SK-N-SH (cell line): ENCODE results near the gene KYNU. TPM values are rescaled to one million over a fixed set of nuclear protein-coding genes. Genes with fewer than 3 reads are reported as not detected.

Source experiments
- CTCF ChIA-PET: fragments of 300-600, 350-600 bp; formaldehyde crosslinking; extraction: SDS; loops from one replicate; lab custom pipeline; 2021; lab: Yijun Ruan, JAX
- POLR2A ChIA-PET: fragments of 350-600 bp; sonication (Branson Sonifier 250); formaldehyde crosslinking; extraction: SDS; loops from one replicate; lab custom pipeline; 2020; ENCODE audit warnings: antibody characterized with exemption, inconsistent platforms; lab: Yijun Ruan, JAX
- DNase-seq: peaks from one replicate; pipeline ENCODE4 v3.0.0; 2012
- H2AFZ ChIP-seq: fragments of 200-600 bp; sonication (generic); 2 replicates; pipeline ENCODE4 v1.8.1; 2016; ENCODE audit warnings: antibody characterized with exemption, mild to moderate bottlenecking, low read depth
- H3F3A ChIP-seq: fragments of 200-600 bp; sonication (generic); replicated peaks from 2 replicates; pipeline ENCODE3; 2016; ENCODE audit warnings: antibody characterized with exemption, mild to moderate bottlenecking; ENCODE audit not compliant: insufficient read depth
- H3K27ac ChIP-seq, 2 experiments: fragments of 200-500 bp in 1 of 2; fragments of 200-600 bp in 1 of 2; sonication (Bioruptor generic) in 1 of 2; sonication (generic), shearing (Covaris generic) in 1 of 2; 2 replicates each; pipeline versions ENCODE4 v1.5.1 to v1.6.1; 2014 to 2016; ENCODE audit warnings: low read depth in 2 of 2, inconsistent platforms in 1 of 2, low read length in 1 of 2, mild to moderate bottlenecking in 1 of 2, mixed read lengths in 1 of 2
- H3K27me3 ChIP-seq: fragments of 200-600 bp; sonication (generic), shearing (Covaris generic); 2 replicates; pipeline ENCODE4 v1.6.1; 2016; ENCODE audit warnings: mixed run types; ENCODE audit not compliant: insufficient read depth
- H3K36me3 ChIP-seq, 2 experiments: fragments of 200-500 bp in 1 of 2; fragments of 200-600 bp in 1 of 2; sonication (Bioruptor generic) in 1 of 2; sonication (generic) in 1 of 2; replicated peaks in 1 of 2; 2 replicates each; pipeline versions ENCODE3 to v1.5.1; 2014 to 2016; ENCODE audit warnings: low read length in 1 of 2, mild to moderate bottlenecking in 1 of 2; ENCODE audit not compliant: insufficient read depth in 2 of 2, control insufficient read depth in 1 of 2
- H3K4me1 ChIP-seq, 2 experiments: fragments of 200-500 bp in 1 of 2; fragments of 200-600 bp in 1 of 2; sonication (Bioruptor generic) in 1 of 2; sonication (generic), shearing (Covaris generic) in 1 of 2; 2 replicates each; pipeline versions ENCODE4 v1.5.1 to v1.6.1; 2014 to 2016; ENCODE audit warnings: low read depth in 1 of 2, low read length in 1 of 2, mixed run types in 1 of 2; ENCODE audit not compliant: insufficient read depth in 2 of 2, control insufficient read depth in 1 of 2
- H3K4me2 ChIP-seq: fragments of 200-600 bp; sonication (generic), shearing (Covaris generic); 2 replicates; pipeline ENCODE4 v1.6.1; 2017; ENCODE audit warnings: mixed run types
- H3K4me3 ChIP-seq, 2 experiments: fragments of 200-500 bp in 1 of 2; fragments of 200-600 bp in 1 of 2; sonication (Bioruptor generic) in 1 of 2; sonication (generic), shearing (Covaris generic) in 1 of 2; 2 replicates each; pipeline versions ENCODE4 v1.5.1 to v1.8.1; 2014 to 2016; ENCODE audit warnings: low read depth in 2 of 2, inconsistent platforms in 1 of 2, low read length in 1 of 2, mild to moderate bottlenecking in 1 of 2, mixed read lengths in 1 of 2, moderate library complexity in 1 of 2
- H3K79me2 ChIP-seq: fragments of 200-600 bp; sonication (generic); 2 replicates; pipeline ENCODE4 v1.8.1; 2017; ENCODE audit warnings: mild to moderate bottlenecking; ENCODE audit not compliant: insufficient read depth
- H3K9ac ChIP-seq: fragments of 200-600 bp; sonication (generic); 2 replicates; pipeline ENCODE4 v1.6.1; 2017; ENCODE audit warnings: mixed run types
- H3K9me2 ChIP-seq: fragments of 200-600 bp; sonication (generic); 2 replicates; pipeline ENCODE4 v1.6.1; 2017; ENCODE audit warnings: mixed run types
- H3K9me3 ChIP-seq: fragments of 200-600 bp; sonication (generic); 2 replicates; pipeline ENCODE4 v1.6.1; 2017; ENCODE audit warnings: mixed run types, mild to moderate bottlenecking, moderate library complexity
- H4K20me1 ChIP-seq: fragments of 200-600 bp; sonication (generic); 2 replicates; pipeline ENCODE4 v1.6.1; 2017; ENCODE audit warnings: mild to moderate bottlenecking, mixed run types; ENCODE audit not compliant: insufficient read depth
- CHD2 ChIP-seq: fragments of 150-350 bp; IDR thresholded peaks from 2 replicates; pipeline ENCODE4 v1.6.1; 2018; ENCODE audit warnings: low read length; ENCODE audit not compliant: partially characterized antibody
- ELF1 ChIP-seq: IDR thresholded peaks from 2 replicates; pipeline ENCODE4 v1.4.0; 2012
- EZH2phosphoT487 ChIP-seq: fragments of 200-600 bp; sonication (generic); IDR thresholded peaks from 2 replicates; pipeline ENCODE4 v1.6.1; 2017; ENCODE audit warnings: low read depth, mixed run types, mild to moderate bottlenecking, antibody characterized with exemption, moderate library complexity, borderline replicate concordance
- FOSL2 ChIP-seq: IDR thresholded peaks from 2 replicates; pipeline ENCODE4 v1.4.0; 2012; ENCODE audit warnings: low read depth, mild to moderate bottlenecking, moderate library complexity, borderline replicate concordance
- FOXM1 ChIP-seq: IDR thresholded peaks from 2 replicates; pipeline ENCODE4 v1.4.0; 2012; ENCODE audit warnings: low read depth, mild to moderate bottlenecking
- GATA2 ChIP-seq: sonication (generic); formaldehyde crosslinking; IDR thresholded peaks from 2 replicates; pipeline ENCODE4 v1.5.0; 2020; ENCODE audit warnings: mild to moderate bottlenecking, missing genetic modification reagents
- IRF3 ChIP-seq: fragments of 150-350 bp; IDR thresholded peaks from 2 replicates; pipeline ENCODE4 v1.6.1; 2016; ENCODE audit warnings: mild to moderate bottlenecking, low read depth, low read length
- JUND ChIP-seq: IDR thresholded peaks from 2 replicates; pipeline ENCODE4 v1.4.0; 2012
- MEF2A ChIP-seq: IDR thresholded peaks from 2 replicates; pipeline ENCODE4 v1.4.0; 2012; ENCODE audit warnings: low read depth, borderline replicate concordance
- MXI1 ChIP-seq: IDR thresholded peaks from 2 replicates; pipeline ENCODE4 v1.6.1; 2012; ENCODE audit warnings: mild to moderate bottlenecking, low read depth, low read length, improper control_type of control experiment
- NFIC ChIP-seq: IDR thresholded peaks from 2 replicates; pipeline ENCODE4 v1.4.0; 2012; ENCODE audit warnings: borderline replicate concordance
- NRF1 ChIP-seq: IDR thresholded peaks from 2 replicates; pipeline ENCODE4 v1.6.1; 2012; ENCODE audit warnings: low read depth, mild to moderate bottlenecking, low read length
- POLR2AphosphoS5 ChIP-seq: IDR thresholded peaks from 2 replicates; pipeline ENCODE4 v1.6.1; 2012; ENCODE audit warnings: low read depth, low read length
- RCOR1 ChIP-seq: fragments of 150-350 bp; IDR thresholded peaks from 2 replicates; pipeline ENCODE4 v1.6.1; 2017; ENCODE audit warnings: antibody characterized with exemption, low read length
- REST ChIP-seq: IDR thresholded peaks from 2 replicates; pipeline ENCODE4 v1.6.1; 2012; ENCODE audit warnings: mild to moderate bottlenecking, low read depth, low read length, moderate library complexity
- TCF12 ChIP-seq: IDR thresholded peaks from 2 replicates; pipeline ENCODE4 v1.4.0; 2012
- USF2 ChIP-seq: fragments of 150-350 bp; IDR thresholded peaks from 2 replicates; pipeline ENCODE4 v1.6.1; 2017; ENCODE audit warnings: antibody characterized with exemption, low read length, low read depth, borderline replicate concordance
- YY1 ChIP-seq: IDR thresholded peaks from 2 replicates; pipeline ENCODE4 v1.4.0; 2012; ENCODE audit warnings: low read depth, mild to moderate bottlenecking
- ZBTB33 ChIP-seq: IDR thresholded peaks from 2 replicates; pipeline ENCODE4 v1.4.0; 2012; ENCODE audit warnings: low read depth, borderline replicate concordance
- WGBS: methylation state at CpG from one replicate; pipeline ENCODE4 v1.1.6; 2017; ENCODE audit warnings: low lambda C conversion rate; 5-methylcytosine and 5-hydroxymethylcytosine counted together
- polyA plus RNA-seq, 3 experiments: library from polyadenylated mRNA; depleted of rRNA; stranded (reverse); fragments of >200 nt; gene quantifications; 2 replicates each; pipeline ENCODE4 v1.2.3, GENCODE V29; 2012

The KYNU gene
- polyA plus RNA-seq, 1 of the 3 experiments (the other 2 are of a cell fraction) = not detected

GRCh38 chr2:142987044-142987443, 109.6 kb downstream of the KYNU start (continued):
- TF ChIP-seq ZBTB33 (no peak), POLR2AphosphoS5 (no peak), ELF1 (no peak), NFIC (no peak), CHD2 (no peak), JUND (no peak), FOSL2 (no peak), FOXM1 (no peak), YY1 (no peak), MEF2A (no peak), GATA2 (CRISPR knock-in tag) (no peak), TCF12 (no peak)

GRCh38 chr2:142989273-142990204, 112.1 kb downstream of the KYNU start:
- no peak for DNase-seq
- Histone ChIP-seq H3K4me1 (no peaks in the 10 kb centered on the region), H3K27ac (no peak overlapping the region), H3K4me3 (no peak overlapping the region), H3K9ac (no peak overlapping the region), H4K20me1 (no peaks in the 10 kb centered on the region), H2AFZ (no peak overlapping the region), H3F3A (no peaks in the 10 kb centered on the region), H3K9me2 (no peaks in the 10 kb centered on the region), H3K27me3 (no peaks in the 10 kb centered on the region), H3K36me3 (no peaks in the 10 kb centered on the region), H3K9me3 (no peaks in the 10 kb centered on the region), H3K4me2 (no peak overlapping the region), H3K79me2 (no peaks in the 10 kb centered on the region)
- 47% methylated on average over 5 of the region's 5 CpGs for WGBS
- CTCF ChIA-PET = interaction anchor here (0.6 to 3.3 kb wide), 15 partner anchors 9 to 306 kb away, joined by 3 to 24 read pairs (median 4); no protein-coding TSS in a partner anchor
- POLR2A ChIA-PET = no interaction called here
- no peak for TF ChIP-seq YY1
- no peak for TF ChIP-seq ZBTB33
- TF ChIP-seq FOSL2 = no peak
- TF ChIP-seq ELF1 = no peak
- TF ChIP-seq REST = no peak
- no peak for TF ChIP-seq MXI1
- TF ChIP-seq IRF3 = no peak
- TF ChIP-seq EZH2phosphoT487 = no peak
- no peak for TF ChIP-seq FOXM1
- no peak for TF ChIP-seq USF2
- TF ChIP-seq GATA2 (CRISPR knock-in tag) = no peak
- TF ChIP-seq RCOR1 = no peak
- no peak for TF ChIP-seq MEF2A
- TF ChIP-seq NRF1 = no peak
- no peak for TF ChIP-seq CHD2
